ENCODE data around the gene B4GALT5. TPM values are rescaled to one million over a fixed set of nuclear protein-coding genes. Genes with fewer than 3 reads are reported as not detected.
A peak's percentile ranks its signal among the peaks of the same experiment; 100 is the strongest.

Gene B4GALT5
- total and polyA plus RNA-seq, 7 experiments from 2014 or later: 0.14 to 23.1 (median 3.6) TPM

DNA sequence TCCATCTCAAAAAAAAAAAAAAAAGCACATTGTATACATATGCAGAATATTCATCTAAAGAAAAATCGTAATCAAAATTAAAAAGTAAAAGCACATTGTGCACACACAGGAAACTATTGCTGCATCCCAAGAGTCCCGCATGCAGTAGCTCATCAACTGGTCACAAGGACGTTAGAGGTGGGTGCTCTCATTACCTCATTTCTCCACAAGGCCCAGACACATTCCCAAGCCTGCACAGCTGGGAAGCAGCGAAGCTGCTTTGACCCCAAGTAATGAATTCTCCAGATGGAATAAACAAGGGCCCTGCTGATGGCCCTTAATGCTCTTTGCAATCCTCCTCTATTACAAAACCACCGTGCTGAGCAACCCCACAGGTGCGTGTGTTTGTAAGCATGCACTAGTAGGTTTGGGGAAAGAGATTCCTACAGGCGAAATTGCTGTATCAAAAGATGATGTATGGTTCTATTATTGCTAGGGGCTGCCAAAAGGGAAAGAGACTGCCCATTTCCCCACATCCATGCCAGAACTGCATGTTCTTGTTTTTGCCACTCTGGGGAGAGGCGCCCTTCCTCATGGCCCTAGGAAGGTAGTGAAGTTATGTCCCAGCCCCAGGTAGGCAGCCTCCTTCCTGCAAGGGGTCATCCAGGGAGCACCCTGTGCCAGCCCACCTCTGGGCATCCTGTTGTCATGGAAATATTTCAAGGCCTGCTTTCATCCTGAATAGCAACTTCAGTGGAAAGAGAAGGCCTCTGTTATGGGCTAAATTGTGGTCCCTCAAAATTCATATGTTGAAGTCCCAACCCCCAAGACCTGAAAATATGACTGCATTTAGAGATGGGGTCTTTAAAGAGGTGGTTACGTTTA, 111.1 kb downstream of the B4GALT5 start:
- Mint-ChIP-seq H3K27ac (peak overlapping the region in 1 of 9 donors; percentile 52), H3K9me3 (peaks cover 0 to 5% (median 0%) of the 10 kb centered on the region in 11 donors), H3K4me3 (no peak overlapping the region), H3K4me1 (peaks cover 0 to 51% (median 0%) of the 10 kb centered on the region in 7 donors), H3K27me3 (peaks cover 0 to 6% (median 0%) of the 10 kb centered on the region in 5 donors), H3K36me3 (peaks cover 0 to 37% (median 0%) of the 10 kb centered on the region in 5 donors)
- Histone ChIP-seq H3K27ac (ENCODE audit: low read depth, low read length) (no peak overlapping the region), H3K4me1 (ENCODE audit: control insufficient read depth in 2 of 2, insufficient read depth in 2 of 2, low read length in 2 of 2) (no peaks in the 10 kb centered on the region), H3K9me3 (ENCODE audit: control insufficient read depth in 2 of 3, low read length in 3 of 3) (no peaks in the 10 kb centered on the region), H3K36me3 (ENCODE audit: control insufficient read depth in 2 of 3, insufficient read depth in 3 of 3, low read length in 3 of 3) (no peaks in the 10 kb centered on the region), H3K27me3 (ENCODE audit: control insufficient read depth in 2 of 2, insufficient read depth in 2 of 2, low read length in 2 of 2) (no peaks in the 10 kb centered on the region), H3K4me3 (ENCODE audit: low read length) (no peak overlapping the region)
- ATAC-seq: no peak
- DNase-seq: no peak
- intact Hi-C loops (cut with micrococcal nuclease): no loop called here
- ChIA-PET CTCF (interaction anchor here (0.7 to 1.3 kb wide), 2 partner anchors 10 to 262 kb away, joined by 3 to 4 read pairs; no protein-coding TSS in a partner anchor), POLR2A (no interaction called here)

DNA sequence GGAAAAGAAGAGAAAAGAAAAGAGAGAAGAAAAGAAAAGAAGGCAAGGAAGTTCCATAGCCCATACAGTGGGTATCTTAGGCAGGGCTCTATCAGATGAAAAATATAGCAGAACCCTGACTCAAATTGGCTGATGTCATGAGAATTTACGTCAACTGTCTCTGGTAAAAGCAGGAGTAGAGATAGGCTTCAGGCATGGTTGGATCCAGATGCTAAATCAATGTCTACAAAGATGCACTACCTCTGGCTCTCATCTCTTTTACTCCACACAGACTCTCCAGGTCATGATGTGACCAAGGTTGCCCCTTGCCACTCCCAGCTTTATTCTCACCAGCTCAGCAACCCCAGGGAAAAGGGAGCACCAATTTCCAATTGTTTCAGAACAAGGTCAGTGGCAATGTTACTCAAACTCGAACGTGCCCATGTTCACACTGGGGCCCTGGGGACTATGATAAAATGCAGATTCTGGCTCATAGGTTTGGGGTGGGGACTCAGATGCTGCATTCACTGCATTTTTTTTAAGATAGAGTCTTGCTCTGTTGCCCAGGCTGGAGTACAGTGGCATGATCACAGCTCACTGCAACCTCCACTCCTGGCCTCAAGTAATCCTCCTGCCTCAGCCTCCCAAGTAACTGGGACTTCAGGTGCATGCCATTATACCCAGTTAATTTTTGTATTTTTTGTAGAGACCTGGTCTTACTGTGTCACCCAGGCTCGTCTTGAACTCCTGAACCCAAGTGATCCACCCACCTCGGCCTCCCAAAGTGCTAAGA, 112.3 kb downstream of the B4GALT5 start:
- H3K4me1 Mint-ChIP-seq: peaks cover 0 to 57% (median 0%) of the 10 kb centered on the region in 7 donors
- CTCF ChIA-PET: interaction anchor here (0.7 to 1.3 kb wide), 2 partner anchors 11 to 264 kb away, joined by 3 to 4 read pairs; no protein-coding TSS in a partner anchor

GRCh38 chr20:49599746-49600113, 113.9 kb downstream of the B4GALT5 start:
- Mint-ChIP-seq H3K36me3 (peaks cover 0 to 51% (median 0%) of the 10 kb centered on the region in 5 donors), H3K27ac (peak overlapping the region in 2 of 9 donors; percentile 54 to 55), H3K27me3 (peaks cover 0 to 5% (median 0%) of the 10 kb centered on the region in 5 donors), H3K4me1 (peaks cover 0 to 69% (median 4%) of the 10 kb centered on the region in 7 donors), H3K9me3 (peaks cover 0 to 9% (median 0%) of the 10 kb centered on the region in 11 donors), H3K4me3 (no peak overlapping the region)
- POLR2A ChIA-PET: no interaction called here
- H3K27ac ChIP-seq (ENCODE audit: low read depth, low read length): no peak overlapping the region
- H3K9me3 ChIP-seq (ENCODE audit: control insufficient read depth in 2 of 3, low read length in 3 of 3): no peaks in the 10 kb centered on the region
- no peaks in the 10 kb centered on the region for H3K27me3 ChIP-seq (ENCODE audit: control insufficient read depth in 2 of 2, insufficient read depth in 2 of 2, low read length in 2 of 2)
- CTCF ChIA-PET: no interaction called here
- intact Hi-C loops (cut with micrococcal nuclease): loop anchor here in 1 of 2 donors (10.0 kb wide), 1 partner anchor 915 kb away; the partner anchor contains the start of gene PTPN1
- no peaks in the 10 kb centered on the region for H3K36me3 ChIP-seq (ENCODE audit: control insufficient read depth in 2 of 3, insufficient read depth in 3 of 3, low read length in 3 of 3)
- H3K4me3 ChIP-seq (ENCODE audit: low read length): no peak overlapping the region
- DNase-seq (no peak), ATAC-seq (no peak)
- H3K4me1 ChIP-seq (ENCODE audit: control insufficient read depth in 2 of 2, insufficient read depth in 2 of 2, low read length in 2 of 2): peaks cover 0 to 18% of the 10 kb centered on the region in 2 donors

More for the DNA sequence above, 112.3 kb downstream of the B4GALT5 start:
- H3K27me3 Mint-ChIP-seq: peaks cover 0 to 5% (median 0%) of the 10 kb centered on the region in 5 donors
- POLR2A ChIA-PET: no interaction called here
- no peak overlapping the region for H3K4me3 Mint-ChIP-seq
- peaks cover 0 to 9% (median 0%) of the 10 kb centered on the region in 11 donors for H3K9me3 Mint-ChIP-seq
- Histone ChIP-seq H3K36me3 (ENCODE audit: control insufficient read depth in 2 of 3, insufficient read depth in 3 of 3, low read length in 3 of 3) (no peaks in the 10 kb centered on the region), H3K27me3 (ENCODE audit: control insufficient read depth in 2 of 2, insufficient read depth in 2 of 2, low read length in 2 of 2) (no peaks in the 10 kb centered on the region), H3K4me1 (ENCODE audit: control insufficient read depth in 2 of 2, insufficient read depth in 2 of 2, low read length in 2 of 2) (peaks cover 0 to 1% of the 10 kb centered on the region in 2 donors), H3K4me3 (ENCODE audit: low read length) (no peak overlapping the region), H3K27ac (ENCODE audit: low read depth, low read length) (no peak overlapping the region), H3K9me3 (ENCODE audit: control insufficient read depth in 2 of 3, low read length in 3 of 3) (no peaks in the 10 kb centered on the region)
- intact Hi-C loops (cut with micrococcal nuclease): no loop called here
- peak overlapping the region in 1 of 9 donors; percentile 70 for H3K27ac Mint-ChIP-seq
- ATAC-seq: no peak
- H3K36me3 Mint-ChIP-seq: peaks cover 0 to 44% (median 0%) of the 10 kb centered on the region in 5 donors
- DNase-seq: no peak

GRCh38 chr20:49597825-49598395, 115.8 kb downstream of the B4GALT5 start:
- no peak for ATAC-seq

DNA sequence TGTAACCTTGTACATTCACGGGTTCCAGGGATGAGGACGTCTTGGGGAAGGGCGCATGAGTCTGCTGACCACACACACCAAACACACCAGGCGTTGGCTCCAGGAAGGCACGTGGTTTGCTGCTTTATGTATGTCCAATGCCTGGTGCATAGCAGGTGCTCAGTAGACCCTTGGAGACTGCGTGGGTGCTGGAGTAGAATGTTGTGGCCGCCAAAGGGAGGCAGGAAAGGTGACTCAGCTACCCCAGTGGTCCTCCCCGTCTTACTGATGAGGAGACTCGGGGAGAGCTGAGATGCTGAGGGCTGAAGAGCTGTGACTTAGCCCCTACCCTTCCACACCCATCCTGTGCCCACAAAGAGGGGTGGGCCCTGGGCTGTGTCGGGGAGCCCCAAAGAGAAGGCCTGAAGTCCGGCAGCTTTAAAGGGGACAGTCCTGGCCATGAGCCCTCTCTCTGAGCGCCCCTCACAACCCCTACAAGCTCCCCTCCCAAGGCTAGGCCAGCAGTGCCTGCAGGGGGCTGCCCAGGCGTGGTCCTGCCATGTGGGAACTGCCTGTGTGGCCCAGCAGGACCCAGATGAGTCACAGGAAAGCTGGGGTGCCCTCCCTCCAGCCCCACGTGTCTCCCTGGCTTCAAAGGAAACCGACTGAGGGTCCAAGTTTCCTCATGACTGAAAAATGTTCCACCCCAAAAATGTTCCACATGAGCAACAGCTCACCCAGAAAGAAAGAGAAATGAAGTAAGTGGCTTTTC, 117.7 kb downstream of the B4GALT5 start:
- Histone ChIP-seq H3K27me3 (ENCODE audit: control insufficient read depth in 2 of 2, insufficient read depth in 2 of 2, low read length in 2 of 2) (no peaks in the 10 kb centered on the region), H3K27ac (ENCODE audit: low read depth, low read length) (no peak overlapping the region), H3K4me1 (ENCODE audit: control insufficient read depth in 2 of 2, insufficient read depth in 2 of 2, low read length in 2 of 2) (peaks cover 0 to 38% of the 10 kb centered on the region in 2 donors), H3K9me3 (ENCODE audit: control insufficient read depth in 2 of 3, low read length in 3 of 3) (no peaks in the 10 kb centered on the region), H3K4me3 (ENCODE audit: low read length) (no peak overlapping the region), H3K36me3 (ENCODE audit: control insufficient read depth in 2 of 3, insufficient read depth in 3 of 3, low read length in 3 of 3) (no peaks in the 10 kb centered on the region)
- peaks cover 0 to 18% (median 0%) of the 10 kb centered on the region in 11 donors for H3K9me3 Mint-ChIP-seq
- intact Hi-C loops (cut with micrococcal nuclease): loop anchor here in 1 of 2 donors (2.0 to 10.0 kb wide), 4 partner anchors 19 to 919 kb away; partner anchors contain the start of genes PTPN1 and ZNFX1
- H3K27me3 Mint-ChIP-seq: peaks cover 0 to 13% (median 4%) of the 10 kb centered on the region in 5 donors
- H3K27ac Mint-ChIP-seq: peak overlapping the region in 1 of 9 donors; percentile 97
- DNase-seq (peak in 1 of 9 donors; percentile 83), ATAC-seq (peak; percentile 31)
- H3K4me1 Mint-ChIP-seq: peaks cover 0 to 84% (median 4%) of the 10 kb centered on the region in 7 donors
- peak overlapping the region in 1 of 10 donors; percentile 85 for H3K4me3 Mint-ChIP-seq
- ChIA-PET CTCF (interaction anchor here (0.6 kb wide), 2 partner anchors 8 to 70 kb away, joined by 3 to 6 read pairs; no protein-coding TSS in a partner anchor), POLR2A (no interaction called here)
- peaks cover 0 to 56% (median 0%) of the 10 kb centered on the region in 5 donors for H3K36me3 Mint-ChIP-seq

More at GRCh38 chr20:49597825-49598395, 115.8 kb downstream of the B4GALT5 start:
- Histone ChIP-seq H3K4me3 (ENCODE audit: low read length) (no peak overlapping the region), H3K27me3 (ENCODE audit: control insufficient read depth in 2 of 2, insufficient read depth in 2 of 2, low read length in 2 of 2) (no peaks in the 10 kb centered on the region), H3K9me3 (ENCODE audit: control insufficient read depth in 2 of 3, low read length in 3 of 3) (no peaks in the 10 kb centered on the region), H3K4me1 (ENCODE audit: control insufficient read depth in 2 of 2, insufficient read depth in 2 of 2, low read length in 2 of 2) (peaks cover 0 to 36% of the 10 kb centered on the region in 2 donors), H3K27ac (ENCODE audit: low read depth, low read length) (no peak overlapping the region), H3K36me3 (ENCODE audit: control insufficient read depth in 2 of 3, insufficient read depth in 3 of 3, low read length in 3 of 3) (no peaks in the 10 kb centered on the region)
- Mint-ChIP-seq H3K4me3 (peak overlapping the region in 1 of 10 donors; percentile 78), H3K9me3 (peaks cover 0 to 9% (median 0%) of the 10 kb centered on the region in 11 donors), H3K4me1 (peaks cover 0 to 77% (median 4%) of the 10 kb centered on the region in 7 donors), H3K27me3 (peaks cover 0 to 13% (median 0%) of the 10 kb centered on the region in 5 donors), H3K27ac (peak overlapping the region in 1 of 9 donors; percentile 97), H3K36me3 (peaks cover 0 to 45% (median 0%) of the 10 kb centered on the region in 5 donors)
- intact Hi-C loops (cut with micrococcal nuclease): loop anchor here in 1 of 2 donors (10.0 kb wide), 1 partner anchor 917 kb away; the partner anchor contains the start of gene PTPN1
- DNase-seq: no peak
- ChIA-PET CTCF (no interaction called here), POLR2A (no interaction called here)
